Lung (tissue), 12 donors: ENCODE data around the gene NDUFA7. TPM values are rescaled to one million over a fixed set of nuclear protein-coding genes. Genes with fewer than 3 reads are reported as not detected.
"Not testable (repeated sequence)": the region's sequence is repeated elsewhere in the genome, so short reads cannot be mapped to it uniquely, and the experiment has no call there.

ENCODE experiments used
- ATAC-seq: fragments of 200-7000 bp; cut with Tn5 transposase; one replicate; pipeline ENCODE4 v1.9.1; 2020; ENCODE audit warnings: moderate number of reproducible peaks; ENCODE audit not compliant: insufficient read depth, low FRiP score
- DNase-seq, 3 donors: peaks; one replicate each; pipeline ENCODE4 v3.0.0-alpha.2; 2013 to 2017
- H3K27ac ChIP-seq, 2 donors: one replicate each; pipeline ENCODE4 v1.5.1; 2013; ENCODE audit warnings: mild to moderate bottlenecking in 2 of 2, moderate library complexity in 2 of 2, control low read depth in 1 of 2, inconsistent platforms in 1 of 2, low read depth in 1 of 2, low read length in 1 of 2
- H3K27me3 ChIP-seq, 3 donors: one replicate each; pipeline ENCODE4 v1.5.1; 2013; ENCODE audit warnings: low read length in 2 of 3; ENCODE audit not compliant: control insufficient read depth in 3 of 3, insufficient read depth in 3 of 3
- H3K36me3 ChIP-seq, 4 donors: one replicate each; pipeline ENCODE4 v1.5.1; 2013; ENCODE audit warnings: low read length in 4 of 4, mild to moderate bottlenecking in 1 of 4, moderate library complexity in 1 of 4; ENCODE audit not compliant: control insufficient read depth in 4 of 4, insufficient read depth in 4 of 4
- H3K4me1 ChIP-seq, 5 donors: one replicate each; pipeline ENCODE4 v1.5.1; 2013; ENCODE audit warnings: low read length in 5 of 5, mild to moderate bottlenecking in 2 of 5, moderate library complexity in 1 of 5; ENCODE audit not compliant: control insufficient read depth in 5 of 5, insufficient read depth in 5 of 5
- H3K4me3 ChIP-seq: one replicate; pipeline ENCODE4 v1.5.1; 2013; ENCODE audit warnings: mild to moderate bottlenecking, control low read depth, moderate library complexity
- H3K9ac ChIP-seq, 2 donors: one replicate each; pipeline ENCODE4 v1.5.1; 2013; ENCODE audit warnings: low read length in 2 of 2, control low read depth in 1 of 2; ENCODE audit not compliant: insufficient read depth in 1 of 2
- H3K9me3 ChIP-seq, 4 donors: one replicate each; pipeline ENCODE4 v1.5.1; 2013; ENCODE audit warnings: low read length in 3 of 4, mild to moderate bottlenecking in 1 of 4, moderate library complexity in 1 of 4; ENCODE audit not compliant: control insufficient read depth in 4 of 4, insufficient read depth in 3 of 4
- WGBS, 2 donors: extraction: QIAGEN DNeasy Blood & Tissue Kit; methylation state at CpG; one replicate each; pipeline ENCODE4 v1.1.7; 2013; 5-methylcytosine and 5-hydroxymethylcytosine counted together
- polyA plus RNA-seq, 2 donors: library from polyadenylated mRNA; stranded (reverse); fragments of 200-250 nt; gene quantifications; one replicate each; pipeline ENCODE4 v1.2.1, GENCODE V29; 2013
- total RNA-seq, 2 donors: library from RNA; depleted of rRNA in 1 of 2; stranded (reverse); fragments of >200 nt in 1 of 2; gene quantifications; one replicate each; pipeline ENCODE4 v1.2.1, GENCODE V29; 2014 to 2021
- TF ChIP-seq, protein P1 (sequence below): IDR thresholded peaks from 2 replicates; pipeline ENCODE4 v1.5.1; 2012; ENCODE audit warnings: mild to moderate bottlenecking; ENCODE audit errors: control extremely low read depth, extremely low read depth
- donor health status: control.
- donor health status: control.
- donor health status: Bipolar disorder and iron deficiency.
- donor health status: healthy.
- donor health status: DM: yes; HTN: yes; CAD: no.

NDUFA7 gene
- total and polyA plus RNA-seq, 4 donors: 10.6 to 239 (median 86.8) TPM

DNA sequence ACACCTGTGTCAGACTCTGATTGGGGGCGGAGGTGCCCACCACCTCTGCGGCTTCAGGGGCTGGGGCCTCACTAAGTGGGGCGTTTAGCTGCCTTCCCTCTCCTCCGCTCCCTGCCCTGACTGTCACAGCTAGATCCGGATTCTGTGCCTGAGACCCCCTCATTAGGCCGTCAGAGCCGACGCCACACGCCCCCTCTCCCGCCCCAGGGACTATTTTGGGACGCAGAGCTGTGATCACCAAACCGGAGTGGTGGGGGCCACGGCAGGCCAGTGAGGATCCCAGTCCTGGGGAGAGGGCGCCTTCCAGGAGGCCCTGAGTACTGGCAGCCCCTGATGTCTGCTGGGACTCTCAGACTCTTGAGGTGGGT lies 21.1 kb upstream of the NDUFA7 start:
- WGBS, 2 donors: 19 to 23% methylated on average over 14 of the region's 14 CpGs
- TF ChIP-seq, protein P1, sequence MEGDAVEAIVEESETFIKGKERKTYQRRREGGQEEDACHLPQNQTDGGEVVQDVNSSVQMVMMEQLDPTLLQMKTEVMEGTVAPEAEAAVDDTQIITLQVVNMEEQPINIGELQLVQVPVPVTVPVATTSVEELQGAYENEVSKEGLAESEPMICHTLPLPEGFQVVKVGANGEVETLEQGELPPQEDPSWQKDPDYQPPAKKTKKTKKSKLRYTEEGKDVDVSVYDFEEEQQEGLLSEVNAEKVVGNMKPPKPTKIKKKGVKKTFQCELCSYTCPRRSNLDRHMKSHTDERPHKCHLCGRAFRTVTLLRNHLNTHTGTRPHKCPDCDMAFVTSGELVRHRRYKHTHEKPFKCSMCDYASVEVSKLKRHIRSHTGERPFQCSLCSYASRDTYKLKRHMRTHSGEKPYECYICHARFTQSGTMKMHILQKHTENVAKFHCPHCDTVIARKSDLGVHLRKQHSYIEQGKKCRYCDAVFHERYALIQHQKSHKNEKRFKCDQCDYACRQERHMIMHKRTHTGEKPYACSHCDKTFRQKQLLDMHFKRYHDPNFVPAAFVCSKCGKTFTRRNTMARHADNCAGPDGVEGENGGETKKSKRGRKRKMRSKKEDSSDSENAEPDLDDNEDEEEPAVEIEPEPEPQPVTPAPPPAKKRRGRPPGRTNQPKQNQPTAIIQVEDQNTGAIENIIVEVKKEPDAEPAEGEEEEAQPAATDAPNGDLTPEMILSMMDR: no peak
- Histone ChIP-seq H3K4me1 (peaks cover 0 to 12% (median 6%) of the 10 kb centered on the region in 5 donors), H3K27ac (peak overlapping the region; percentile 85 to 97), H3K9me3 (no peaks in the 10 kb centered on the region), H3K27me3 (peaks cover 0 to 13% (median 12%) of the 10 kb centered on the region in 3 donors), H3K9ac (no peak overlapping the region), H3K4me3 (peak overlapping the region; percentile 77), H3K36me3 (no peaks in the 10 kb centered on the region)
- DNase-seq (no peak), ATAC-seq (no peak)

DNA sequence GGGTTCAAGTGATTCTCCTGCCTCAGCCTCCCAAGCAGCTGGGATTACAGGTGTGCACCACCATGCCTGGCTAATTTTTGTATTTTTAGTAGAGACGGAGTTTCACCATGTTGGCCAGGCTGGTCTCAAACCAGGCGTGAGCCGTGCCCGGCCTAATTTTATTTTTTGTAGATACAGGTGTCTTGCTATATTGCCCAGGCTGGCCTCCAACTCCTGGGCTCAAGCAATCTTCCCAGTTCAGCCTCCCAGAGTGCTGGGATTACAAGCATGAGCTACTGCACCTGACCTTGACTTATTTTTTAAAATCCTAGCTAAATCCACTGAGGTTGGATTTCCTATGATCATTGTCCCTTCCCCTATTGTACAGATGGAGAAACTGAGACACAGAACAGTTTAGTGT lies 20.3 kb upstream of the NDUFA7 start:
- H3K9ac ChIP-seq: not testable (repeated sequence)

DNA sequence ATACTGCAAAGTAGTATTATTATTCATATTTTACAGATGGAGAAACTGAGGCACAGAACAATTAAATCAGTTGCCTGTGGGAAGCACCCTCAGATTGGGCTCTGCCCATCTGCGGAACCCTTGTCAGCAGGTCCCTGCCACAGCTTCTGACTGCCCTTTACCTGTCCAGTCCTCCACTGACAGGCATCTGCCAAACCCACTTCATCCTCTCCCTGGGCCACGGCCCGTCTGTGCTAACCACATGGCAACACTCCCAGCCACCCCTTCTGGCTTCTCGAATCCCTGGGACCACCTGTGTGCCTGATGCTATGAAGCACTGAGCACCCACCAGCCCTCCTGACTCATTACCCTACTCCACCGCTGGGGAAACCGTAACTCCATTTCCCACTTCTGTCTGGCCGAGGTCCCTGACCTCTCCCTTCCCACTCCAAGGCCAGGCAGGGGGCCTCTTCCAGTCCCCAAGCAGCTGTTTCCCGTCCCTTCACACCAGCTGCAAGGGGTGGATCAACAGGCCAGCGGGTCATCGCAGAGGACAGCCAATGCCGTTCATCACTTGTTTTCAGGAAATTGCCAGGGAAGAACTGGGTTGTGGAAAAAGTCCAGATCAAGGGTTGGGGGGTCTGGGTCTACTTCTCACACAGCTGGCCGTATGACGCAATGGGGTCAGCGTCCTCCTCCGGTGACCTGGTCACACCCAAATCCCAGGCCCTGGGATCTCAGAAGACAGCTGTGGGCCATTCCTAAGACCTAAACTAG lies 19.3 kb upstream of the NDUFA7 start:
- peak; percentile 25 for ATAC-seq
- no peak overlapping the region for H3K9ac ChIP-seq
- H3K4me1 ChIP-seq: peaks cover 0 to 12% (median 6%) of the 10 kb centered on the region in 5 donors
- H3K4me3 ChIP-seq: no peak overlapping the region
- peaks cover 0 to 24% (median 23%) of the 10 kb centered on the region in 3 donors for H3K27me3 ChIP-seq
- no peaks in the 10 kb centered on the region for H3K36me3 ChIP-seq
- TF ChIP-seq, protein P1: no peak
- peak overlapping the region; percentile 78 to 85 for H3K27ac ChIP-seq
- no peaks in the 10 kb centered on the region for H3K9me3 ChIP-seq
- WGBS, 2 donors: 13 to 18% methylated on average over 15 of the region's 15 CpGs
- DNase-seq: peak; percentile 81 to 91 (median 85)

More for the DNA sequence above, 20.3 kb upstream of the NDUFA7 start:
- Histone ChIP-seq H3K4me1 (peaks cover 0 to 12% (median 6%) of the 10 kb centered on the region in 5 donors), H3K27me3 (peaks cover 0 to 16% (median 15%) of the 10 kb centered on the region in 3 donors), H3K27ac (peak overlapping the region; percentile 85 to 97)
- H3K36me3 ChIP-seq, ATAC-seq, H3K9me3 ChIP-seq, H3K4me3 ChIP-seq, DNase-seq: not testable (repeated sequence)
- WGBS, 2 donors: 92 to 96% methylated on average over 4 of the region's 4 CpGs

DNA sequence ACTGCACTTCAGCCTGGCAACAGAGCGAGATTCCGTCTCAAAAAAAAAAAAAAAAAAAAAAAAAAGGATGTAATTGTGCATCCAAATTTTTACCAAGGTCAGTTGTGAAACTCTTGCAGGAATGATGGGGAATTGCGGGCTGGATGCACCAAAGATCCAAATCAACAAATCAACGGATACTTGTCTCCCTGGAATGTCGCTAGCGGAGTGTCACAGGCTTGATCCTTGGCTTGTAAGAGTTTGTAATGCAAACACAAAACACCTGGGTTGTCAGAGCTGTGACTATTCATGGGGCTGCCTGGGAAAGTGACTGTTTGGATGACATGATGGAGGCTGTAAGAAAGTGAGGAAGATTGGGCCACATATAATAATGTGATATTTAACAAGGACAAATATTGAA lies 17.7 kb upstream of the NDUFA7 start:
- H3K4me3 ChIP-seq: no peak overlapping the region
- H3K27ac ChIP-seq: no peak overlapping the region
- no peak for ATAC-seq
- H3K36me3 ChIP-seq: peaks cover 0 to 7% (median 0%) of the 10 kb centered on the region in 4 donors
- H3K9ac ChIP-seq: no peak overlapping the region
- peaks cover 0 to 16% (median 10%) of the 10 kb centered on the region in 5 donors for H3K4me1 ChIP-seq
- WGBS, 2 donors: 64 to 70% methylated on average over 6 of the region's 6 CpGs
- TF ChIP-seq, protein P1: no peak
- no peaks in the 10 kb centered on the region for H3K9me3 ChIP-seq
- DNase-seq: no peak
- H3K27me3 ChIP-seq: peaks cover 0 to 28% (median 27%) of the 10 kb centered on the region in 3 donors
